22Rv1 (cell line): Measurements from ENCODE around the gene CHERP.

ENCODE experiments used
- CTCF ChIP-seq: fragments of 450-650 bp; IDR thresholded peaks from 2 replicates; pipeline ENCODE4 v1.5.1; 2017; ENCODE audit warnings: mild to moderate bottlenecking
- ZFX ChIP-seq: fragments of 450-650 bp; IDR thresholded peaks from 2 replicates; pipeline ENCODE4 v1.6.1; 2017; ENCODE audit warnings: antibody characterized with exemption, borderline replicate concordance

GRCh38 chr19:16497837-16498236 is 44.4 kb downstream of the CHERP start:
- TF ChIP-seq CTCF (no peak), ZFX (no peak)
